Activated B cell treated with CpG ODN at 0.5 μM for 24 hours (primary cell): ENCODE measurements around the gene WNT11. TPM values are rescaled to one million over a fixed set of nuclear protein-coding genes. Genes with fewer than 3 reads are reported as not detected.

ENCODE experiments used
- ATAC-seq: fragments of 200-7000 bp; cut with Tn5 transposase; one replicate; pipeline ENCODE4 v1.10.0; 2021; ENCODE audit warnings: low read depth, mild to moderate bottlenecking, moderate library complexity
- CTCF ChIA-PET: fragments of 350-600 bp; sonication (Branson Sonifier 250); formaldehyde crosslinking; loops from one replicate; lab custom pipeline; 2021; ENCODE audit warnings: antibody characterized with exemption; lab: Charles Lee
- POLR2A ChIA-PET: fragments of 350-600 bp; sonication (Branson Sonifier 250); formaldehyde crosslinking; loops from one replicate; lab custom pipeline; 2021; ENCODE audit warnings: antibody characterized with exemption; lab: Charles Lee
- DNase-seq: peaks from one replicate; pipeline ENCODE4 v3.0.0; 2022
- H3K27ac Mint-ChIP-seq: one replicate; pipeline ENCODE4 v1.8.0; 2020; ENCODE audit warnings: mixed read lengths
- H3K27me3 Mint-ChIP-seq: one replicate; pipeline ENCODE4 v1.8.0; 2021; ENCODE audit warnings: mixed read lengths
- H3K36me3 Mint-ChIP-seq: one replicate; pipeline ENCODE4 v1.8.0; 2021; ENCODE audit warnings: low read depth, mixed read lengths
- H3K4me1 Mint-ChIP-seq: one replicate; pipeline ENCODE4 v1.8.0; 2021; ENCODE audit warnings: mixed read lengths
- H3K4me3 Mint-ChIP-seq: one replicate; pipeline ENCODE4 v1.8.0; 2020; ENCODE audit warnings: mild to moderate bottlenecking, mixed read lengths
- H3K9me3 Mint-ChIP-seq: one replicate; pipeline ENCODE4 v1.8.0; 2020; ENCODE audit warnings: mixed read lengths
- CTCF ChIP-seq: fragments of 200-600 bp; IDR thresholded peaks from one replicate; pipeline ENCODE4 v1.8.0; 2022; ENCODE audit warnings: antibody characterized with exemption, mild to moderate bottlenecking
- intact Hi-C: fragments of 100-400 bp; cut with micrococcal nuclease; formaldehyde crosslinking; loops from one replicate; pipeline ENCODE4 v1.15.1; 2024
- total RNA-seq: library from RNA; stranded (reverse); gene quantifications from 2 replicates; pipeline ENCODE4 v1.2.3, GENCODE V29; 2022

The WNT11 gene
- total RNA-seq, 1 donor from 2014 or later = 0.16 TPM

- peaks cover 15% of the 10 kb centered on the region for H3K27me3 Mint-ChIP-seq
- no peak for DNase-seq
- intact Hi-C loops = no loop called here
These were observed 7.9 kb upstream of the WNT11 start for GRCh38 chr11:76214186-76214585.

GRCh38 chr11:76212086-76213035 is 6.1 kb upstream of the WNT11 start:
- TF ChIP-seq CTCF = no peak
- Mint-ChIP-seq H3K9me3 (no peaks in the 10 kb centered on the region), H3K27ac (no peak overlapping the region), H3K4me1 (peaks cover 7% of the 10 kb centered on the region), H3K36me3 (no peaks in the 10 kb centered on the region), H3K27me3 (peaks cover 15% of the 10 kb centered on the region), H3K4me3 (no peak overlapping the region)
- no peak for ATAC-seq
- ChIA-PET POLR2A (no interaction called here), CTCF (no interaction called here)
- intact Hi-C loops = no loop called here
- DNase-seq = no peak

More at GRCh38 chr11:76214186-76214585, 7.9 kb upstream of the WNT11 start:
- TF ChIP-seq CTCF = no peak
- H3K36me3 Mint-ChIP-seq = no peaks in the 10 kb centered on the region
- H3K4me3 Mint-ChIP-seq = no peak overlapping the region
- H3K4me1 Mint-ChIP-seq = peaks cover 2% of the 10 kb centered on the region
- no peak overlapping the region for H3K27ac Mint-ChIP-seq
- POLR2A ChIA-PET = no interaction called here
- CTCF ChIA-PET = no interaction called here
- no peak for ATAC-seq
- H3K9me3 Mint-ChIP-seq = no peaks in the 10 kb centered on the region

GRCh38 chr11:76210931-76211851 is 4.9 kb upstream of the WNT11 start:
- TF ChIP-seq CTCF = no peak
- Mint-ChIP-seq H3K9me3 (no peaks in the 10 kb centered on the region), H3K4me1 (peaks cover 15% of the 10 kb centered on the region), H3K4me3 (peak overlapping the region; percentile 73), H3K27me3 (peaks cover 17% of the 10 kb centered on the region), H3K36me3 (no peaks in the 10 kb centered on the region), H3K27ac (no peak overlapping the region)
- CTCF ChIA-PET = interaction anchor here (4.4 to 5.4 kb wide), 2 partner anchors 8 to 109 kb away, joined by 22 to 103 read pairs; no protein-coding TSS in a partner anchor
- POLR2A ChIA-PET = no interaction called here
- DNase-seq (peak; percentile 26), ATAC-seq (no peak)
- intact Hi-C loops = no loop called here

- H3K27ac Mint-ChIP-seq = no peak overlapping the region
- H3K4me3 Mint-ChIP-seq = peak overlapping the region; percentile 86
- no peaks in the 10 kb centered on the region for H3K36me3 Mint-ChIP-seq
- peaks cover 23% of the 10 kb centered on the region for H3K4me1 Mint-ChIP-seq
- no peak for ATAC-seq
- ChIA-PET CTCF (interaction anchor here (0.6 to 5.4 kb wide), 7 partner anchors 9 to 611 kb away, joined by 3 to 103 read pairs (median 16); no protein-coding TSS in a partner anchor), POLR2A (interaction anchor here (0.7 kb wide), 1 partner anchor 325 kb away, joined by 3 read pairs; no protein-coding TSS in a partner anchor)
- DNase-seq = peak; percentile 36
- TF ChIP-seq CTCF = no peak
- H3K9me3 Mint-ChIP-seq = no peaks in the 10 kb centered on the region
- H3K27me3 Mint-ChIP-seq = peaks cover 25% of the 10 kb centered on the region
- intact Hi-C loops = loop anchor here (1.0 to 10.0 kb wide), 6 partner anchors 58 to 805 kb away; no protein-coding TSS in a partner anchor
These were observed 4.0 kb upstream of the WNT11 start for GRCh38 chr11:76209973-76210930.
